ENCODE results near the gene FCER1A. TPM values are rescaled to one million over a fixed set of nuclear protein-coding genes. Genes with fewer than 3 reads are reported as not detected.

FCER1A gene
- total and polyA plus RNA-seq, 2 experiments from 2014 or later = not detected

- no peak for TF ChIP-seq ZNF462 (CRISPR knock-in tag; IDR thresholded peaks at IDR 0.05)
- TF ChIP-seq ETS1 (IDR thresholded peaks at IDR 0.05) = no peak
- no peak for TF ChIP-seq ZNF114 (CRISPR knock-in tag; IDR thresholded peaks at IDR 0.05)
- TF ChIP-seq STAT1 (IDR thresholded peaks at IDR 0.05; ENCODE audit: unreplicated experiment) = no peak
These were observed 13.2 kb downstream of the FCER1A start (continued) for GRCh38 chr1:159315381-159315780.

- no peaks in the 10 kb centered on the region for H3K79me2 ChIP-seq (replicated peaks; ENCODE audit: insufficient read depth)
- H3F3A ChIP-seq (replicated peaks; ENCODE audit: low read depth) = no peaks in the 10 kb centered on the region
- Mint-ChIP-seq H3K4me3 (no peak overlapping the region), H3K36me3 (ENCODE audit: low read depth) (peaks cover 4% of the 10 kb centered on the region; the same call in 1 of the 3 replicates), H3K9me3 (peaks cover 11% of the 10 kb centered on the region), H3K27me3 (ENCODE audit: insufficient read depth, low read depth, poor library complexity) (peaks cover 3% of the 10 kb centered on the region), H3K27ac (no peak overlapping the region), H3K4me1 (no peaks in the 10 kb centered on the region)
- H3K27ac ChIP-seq (ENCODE audit: low read depth) = no peak overlapping the region
- no peak overlapping the region for H3K4me2 ChIP-seq
- no peak overlapping the region for H3K4me3 ChIP-seq
- peaks cover 6% of the 10 kb centered on the region; the same call in 1 of the 2 replicates for H3K9me2 ChIP-seq (ENCODE audit: insufficient read depth)
- H3K4me1 ChIP-seq (ENCODE audit: insufficient read depth) = no peaks in the 10 kb centered on the region
- no peak for TF ChIP-seq CREB1 (CRISPR knock-in tag; IDR thresholded peaks at IDR 0.05; ENCODE audit: low read depth)
- TF ChIP-seq POLR2AphosphoS5 (IDR thresholded peaks at IDR 0.05; ENCODE audit: low read depth) = no peak
- no peak for TF ChIP-seq ETS1 (IDR thresholded peaks at IDR 0.05)
- no peak overlapping the region for H2AFZ ChIP-seq
- DNase-seq (ENCODE audit: low spot score) = no peak
- no peaks in the 10 kb centered on the region for H4K20me1 ChIP-seq (replicated peaks; ENCODE audit: insufficient read depth)
- H3K27me3 ChIP-seq (ENCODE audit: insufficient read depth) = no peaks in the 10 kb centered on the region
- no peak for ATAC-seq
- H3K36me3 ChIP-seq (ENCODE audit: insufficient read depth) = no peaks in the 10 kb centered on the region
These were observed 16.8 kb downstream of the FCER1A start for GRCh38 chr1:159318784-159319551.
